OCI-LY7 (cell line): ENCODE data around the gene MYH10. TPM values are rescaled to one million over a fixed set of nuclear protein-coding genes. Genes with fewer than 3 reads are reported as not detected.

ENCODE experiments used
- BruUV-seq: library from RNA; stranded (reverse); fragments of 400-500 nt; replicated peaks from 2 replicates; lab custom pipeline; 2021; lab: Mats Ljungman, UMichigan
- CTCF ChIA-PET: fragments of 300-600 bp; sonication (Branson Sonifier 250); formaldehyde crosslinking; loops from one replicate; lab custom pipeline; 2022; ENCODE audit warnings: antibody characterized with exemption; ENCODE audit not compliant: unreplicated experiment; lab: Charles Lee
- POLR2A ChIA-PET: fragments of 300-600 bp; sonication (Branson Sonifier 250); formaldehyde crosslinking; loops from one replicate; lab custom pipeline; 2022; ENCODE audit warnings: antibody characterized with exemption; lab: Charles Lee
- DNase-seq: peaks from one replicate; pipeline ENCODE4 v3.0.0-alpha.2; 2015; ENCODE audit warnings: low spot score
- H2AFZ ChIP-seq: fragments of 200-600 bp; sonication (generic), shearing (Covaris generic); 2 replicates; pipeline ENCODE4 v1.6.1; 2014; ENCODE audit warnings: mild to moderate bottlenecking, antibody characterized with exemption, low read length, moderate library complexity
- H3K27ac ChIP-seq: fragments of 200-600 bp; sonication (generic); 2 replicates; pipeline ENCODE4 v1.5.1; 2014; ENCODE audit warnings: mixed run types, low read depth, mild to moderate bottlenecking, moderate library complexity, low read length, inconsistent platforms; ENCODE audit not compliant: poor library complexity, severe bottlenecking
- H3K36me3 ChIP-seq: fragments of 200-600 bp; sonication (generic); 2 replicates; pipeline ENCODE4 v1.6.1; 2014; ENCODE audit warnings: mild to moderate bottlenecking, antibody characterized with exemption, low read length, moderate library complexity, mixed read lengths; ENCODE audit not compliant: insufficient read depth
- H3K4me1 ChIP-seq: fragments of 200-600 bp; sonication (generic); 2 replicates; pipeline ENCODE4 v1.5.1; 2014; ENCODE audit warnings: mild to moderate bottlenecking, low read length; ENCODE audit not compliant: insufficient read depth, poor library complexity, severe bottlenecking
- H3K4me2 ChIP-seq: fragments of 200-600 bp; sonication (generic); 2 replicates; pipeline ENCODE4 v1.6.1; 2014; ENCODE audit warnings: mild to moderate bottlenecking, low read length
- H3K4me3 ChIP-seq: fragments of 200-600 bp; sonication (generic); 2 replicates; pipeline ENCODE4 v1.5.1; 2014; ENCODE audit warnings: mild to moderate bottlenecking, low read depth, low read length; ENCODE audit not compliant: poor library complexity, severe bottlenecking
- H3K79me2 ChIP-seq: fragments of 200-600 bp; sonication (generic); 2 replicates; pipeline ENCODE4 v1.6.1; 2016; ENCODE audit warnings: low read depth, mild to moderate bottlenecking, low read length, moderate library complexity, mixed read lengths; ENCODE audit not compliant: insufficient read depth
- H3K9me2 ChIP-seq: fragments of 200-600 bp; sonication (generic); 2 replicates; pipeline ENCODE4 v1.6.1; 2016; ENCODE audit warnings: mild to moderate bottlenecking, low read length, mixed read lengths; ENCODE audit not compliant: insufficient read depth
- H3K9me3 ChIP-seq: fragments of 200-600 bp; sonication (generic); 2 replicates; pipeline ENCODE4 v1.6.1; 2014; ENCODE audit warnings: mild to moderate bottlenecking, mixed run types, low read length, mixed read lengths
- H4K20me1 ChIP-seq: fragments of 200-600 bp; sonication (generic); 2 replicates; pipeline ENCODE4 v1.6.1; 2014; ENCODE audit warnings: mild to moderate bottlenecking, antibody characterized with exemption, low read length, moderate library complexity, mixed read lengths; ENCODE audit not compliant: insufficient read depth
- EZH2phosphoT487 ChIP-seq: fragments of 200-600 bp; sonication (generic); IDR thresholded peaks from 2 replicates; pipeline ENCODE4 v1.6.1; 2018; ENCODE audit warnings: low read depth, borderline replicate concordance, mild to moderate bottlenecking, mixed run types, antibody characterized with exemption, low read length, moderate library complexity, mixed read lengths
- intact Hi-C: fragments of 100-400 bp; cut with micrococcal nuclease; formaldehyde crosslinking; loops from one replicate; pipeline ENCODE4 v1.10.0; 2022; ENCODE audit not compliant: unreplicated experiment
- total RNA-seq, 2 experiments: library from RNA; depleted of rRNA in 1 of 2; stranded (reverse); fragments of >200 nt in 1 of 2; shearing (Covaris generic) in 1 of 2; gene quantifications; 2 replicates each; pipeline ENCODE4 v1.2.3, GENCODE V29; 2014 to 2022
- TF ChIP-seq, protein P1 (sequence below): fragments of 200-600 bp; sonication (generic); conservative IDR thresholded peaks from 2 replicates; pipeline ENCODE4 v1.5.1; 2014; ENCODE audit warnings: mild to moderate bottlenecking, antibody characterized with exemption, low read length, moderate library complexity, mixed read lengths

The MYH10 gene
- total RNA-seq, 2 experiments from 2014 or later: 41.9 to 60.4 TPM

DNA sequence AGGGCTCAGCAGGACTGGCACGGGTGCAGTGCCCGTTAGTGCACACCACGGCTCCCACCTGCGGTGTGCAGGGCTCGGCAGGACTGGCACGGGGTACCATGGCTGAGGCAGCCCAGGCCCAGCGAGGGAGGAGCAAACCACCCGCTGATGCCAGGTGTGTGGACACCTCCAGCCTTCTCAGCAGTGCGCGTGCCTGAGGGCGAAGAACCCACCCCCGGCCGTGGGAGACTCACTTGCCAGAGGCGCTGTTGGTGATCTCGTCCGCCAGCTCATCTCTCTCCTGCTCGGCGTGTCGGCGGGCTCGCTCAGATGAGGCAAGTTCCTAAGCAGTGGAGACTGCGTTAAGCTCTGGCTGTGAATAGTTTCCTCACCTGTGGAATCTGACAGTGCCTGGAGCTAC, 149.4 kb downstream of the MYH10 start:
- no peak overlapping the region for H3K4me3 ChIP-seq
- no peak for DNase-seq
- H4K20me1 ChIP-seq: no peaks in the 10 kb centered on the region
- no peak overlapping the region for H3K27ac ChIP-seq
- H3K4me2 ChIP-seq: no peak overlapping the region
- peaks cover 19% of the 10 kb centered on the region for H3K9me3 ChIP-seq
- H3K4me1 ChIP-seq: no peaks in the 10 kb centered on the region
- ChIA-PET CTCF (no interaction called here), POLR2A (no interaction called here)
- no peaks in the 10 kb centered on the region for H3K79me2 ChIP-seq
- no TSS peak for BruUV-seq
- no peaks in the 10 kb centered on the region for H3K9me2 ChIP-seq
- TF ChIP-seq, protein P1, sequence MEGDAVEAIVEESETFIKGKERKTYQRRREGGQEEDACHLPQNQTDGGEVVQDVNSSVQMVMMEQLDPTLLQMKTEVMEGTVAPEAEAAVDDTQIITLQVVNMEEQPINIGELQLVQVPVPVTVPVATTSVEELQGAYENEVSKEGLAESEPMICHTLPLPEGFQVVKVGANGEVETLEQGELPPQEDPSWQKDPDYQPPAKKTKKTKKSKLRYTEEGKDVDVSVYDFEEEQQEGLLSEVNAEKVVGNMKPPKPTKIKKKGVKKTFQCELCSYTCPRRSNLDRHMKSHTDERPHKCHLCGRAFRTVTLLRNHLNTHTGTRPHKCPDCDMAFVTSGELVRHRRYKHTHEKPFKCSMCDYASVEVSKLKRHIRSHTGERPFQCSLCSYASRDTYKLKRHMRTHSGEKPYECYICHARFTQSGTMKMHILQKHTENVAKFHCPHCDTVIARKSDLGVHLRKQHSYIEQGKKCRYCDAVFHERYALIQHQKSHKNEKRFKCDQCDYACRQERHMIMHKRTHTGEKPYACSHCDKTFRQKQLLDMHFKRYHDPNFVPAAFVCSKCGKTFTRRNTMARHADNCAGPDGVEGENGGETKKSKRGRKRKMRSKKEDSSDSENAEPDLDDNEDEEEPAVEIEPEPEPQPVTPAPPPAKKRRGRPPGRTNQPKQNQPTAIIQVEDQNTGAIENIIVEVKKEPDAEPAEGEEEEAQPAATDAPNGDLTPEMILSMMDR: no peak
- TF ChIP-seq EZH2phosphoT487: no peak
- H3K36me3 ChIP-seq: peaks cover 97% of the 10 kb centered on the region
- intact Hi-C loops: no loop called here
- H2AFZ ChIP-seq: no peak overlapping the region

DNA sequence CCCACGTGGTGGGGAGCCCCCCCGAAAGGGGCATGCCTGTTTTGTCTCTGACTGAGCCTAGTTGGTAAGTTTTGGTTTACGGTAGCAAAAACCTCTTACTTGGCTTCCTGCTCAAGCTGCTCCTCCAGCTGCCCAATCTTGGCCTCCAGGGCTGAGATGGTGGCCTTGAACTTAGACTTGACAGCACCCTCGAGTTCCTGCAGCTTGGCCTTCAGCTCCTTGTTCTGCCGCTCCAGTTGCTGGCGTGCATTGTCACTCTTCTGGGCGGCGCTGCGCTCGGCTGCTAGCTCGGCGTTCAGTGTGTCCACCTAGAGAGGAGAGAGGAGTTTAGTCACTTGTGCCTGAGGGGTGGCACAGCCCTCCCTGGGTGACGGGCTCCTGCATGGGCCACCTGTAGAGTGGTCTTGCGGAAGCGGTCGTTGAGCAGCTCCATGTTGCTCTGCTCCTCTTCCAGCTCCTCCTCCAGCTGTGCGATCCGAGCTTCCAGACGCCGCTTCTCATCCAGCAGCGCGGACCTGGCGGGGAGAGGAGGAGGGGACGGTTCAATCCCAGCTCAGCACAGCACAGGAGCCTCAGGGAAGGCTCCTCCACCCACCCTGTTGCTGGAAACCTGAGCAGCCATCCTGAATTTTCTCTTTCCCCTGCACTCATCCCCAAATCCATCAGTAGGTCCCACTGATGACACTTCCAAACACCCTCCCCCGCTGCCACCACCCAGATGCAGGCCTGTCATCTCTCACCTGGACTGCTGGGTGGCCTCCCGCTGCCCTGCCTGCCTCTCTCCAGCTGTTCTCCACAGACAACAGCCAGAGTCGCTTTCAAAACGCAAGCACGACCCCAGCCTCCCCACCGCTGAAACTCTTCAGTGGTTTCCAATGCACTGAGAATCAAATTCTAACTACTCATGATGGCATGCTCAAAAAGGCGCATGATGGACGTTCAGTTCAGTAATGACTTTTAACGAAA, 150.2 kb downstream of the MYH10 start:
- H2AFZ ChIP-seq: no peak overlapping the region
- peaks cover 97% of the 10 kb centered on the region for H3K36me3 ChIP-seq
- no peaks in the 10 kb centered on the region for H3K9me2 ChIP-seq
- peaks cover 15% of the 10 kb centered on the region for H3K9me3 ChIP-seq
- no peaks in the 10 kb centered on the region for H3K4me1 ChIP-seq
- H3K27ac ChIP-seq: no peak overlapping the region
- TF ChIP-seq, protein P1: no peak
- TF ChIP-seq EZH2phosphoT487: no peak
- intact Hi-C loops: no loop called here
- no peaks in the 10 kb centered on the region for H3K79me2 ChIP-seq
- no peaks in the 10 kb centered on the region for H4K20me1 ChIP-seq
- BruUV-seq: no TSS peak
- DNase-seq: no peak
- no peak overlapping the region for H3K4me3 ChIP-seq
- ChIA-PET POLR2A (no interaction called here), CTCF (no interaction called here)
- no peak overlapping the region for H3K4me2 ChIP-seq

DNA sequence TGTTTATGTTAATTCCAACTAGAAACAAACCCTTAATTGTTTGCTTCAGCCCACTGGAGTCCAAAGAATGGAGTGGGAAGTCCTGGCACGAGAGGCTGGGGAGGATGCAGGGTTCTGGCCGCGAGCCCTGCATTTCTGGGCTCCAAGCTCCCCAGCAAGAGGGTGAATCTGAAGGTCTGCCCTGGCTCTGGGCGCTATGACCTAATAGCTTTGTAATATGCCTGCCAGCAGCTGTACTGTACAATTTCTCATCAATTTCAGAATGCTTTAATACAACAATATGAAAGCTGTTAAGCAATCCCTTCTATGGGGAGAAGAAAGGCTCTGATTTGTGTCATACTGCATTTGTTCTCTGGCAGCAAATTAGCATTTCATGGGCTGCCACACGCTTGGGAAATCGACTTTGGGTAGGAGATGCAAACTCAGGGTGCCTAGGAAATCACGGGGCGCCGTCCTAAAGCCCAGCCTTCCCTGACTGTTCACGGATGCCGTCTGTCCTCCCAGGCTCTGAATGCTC, 151.0 kb downstream of the MYH10 start:
- H3K9me3 ChIP-seq: peaks cover 7% of the 10 kb centered on the region
- no peaks in the 10 kb centered on the region for H3K9me2 ChIP-seq
- ChIA-PET CTCF (no interaction called here), POLR2A (no interaction called here)
- no peak overlapping the region for H3K4me2 ChIP-seq
- peaks cover 97% of the 10 kb centered on the region for H3K36me3 ChIP-seq
- DNase-seq: no peak
- H3K4me1 ChIP-seq: no peaks in the 10 kb centered on the region
- intact Hi-C loops: no loop called here
- no peaks in the 10 kb centered on the region for H4K20me1 ChIP-seq
- H3K79me2 ChIP-seq: no peaks in the 10 kb centered on the region
- H2AFZ ChIP-seq: no peak overlapping the region
- no peak overlapping the region for H3K4me3 ChIP-seq
- H3K27ac ChIP-seq: no peak overlapping the region
- BruUV-seq: no TSS peak
- no peak for TF ChIP-seq EZH2phosphoT487
- TF ChIP-seq, protein P1: no peak
